Lower leg skin (tissue), 3 donors: ENCODE data around the gene SEPTIN12.

Experiments
- POLR2A ChIP-seq, 2 donors: fragments of 450-650 bp; IDR thresholded peaks; one replicate each; pipeline ENCODE4 v1.6.1; 2016 to 2017; ENCODE audit warnings: antibody characterized with exemption in 2 of 2, mild to moderate bottlenecking in 1 of 2, moderate library complexity in 1 of 2
- TF ChIP-seq, protein P1 (sequence below), 3 donors: fragments of 450-650 bp; IDR thresholded peaks; one replicate each; pipeline ENCODE4 v1.5.1; 2016; ENCODE audit warnings: antibody characterized with exemption in 3 of 3, mild to moderate bottlenecking in 3 of 3, moderate library complexity in 2 of 3

DNA sequence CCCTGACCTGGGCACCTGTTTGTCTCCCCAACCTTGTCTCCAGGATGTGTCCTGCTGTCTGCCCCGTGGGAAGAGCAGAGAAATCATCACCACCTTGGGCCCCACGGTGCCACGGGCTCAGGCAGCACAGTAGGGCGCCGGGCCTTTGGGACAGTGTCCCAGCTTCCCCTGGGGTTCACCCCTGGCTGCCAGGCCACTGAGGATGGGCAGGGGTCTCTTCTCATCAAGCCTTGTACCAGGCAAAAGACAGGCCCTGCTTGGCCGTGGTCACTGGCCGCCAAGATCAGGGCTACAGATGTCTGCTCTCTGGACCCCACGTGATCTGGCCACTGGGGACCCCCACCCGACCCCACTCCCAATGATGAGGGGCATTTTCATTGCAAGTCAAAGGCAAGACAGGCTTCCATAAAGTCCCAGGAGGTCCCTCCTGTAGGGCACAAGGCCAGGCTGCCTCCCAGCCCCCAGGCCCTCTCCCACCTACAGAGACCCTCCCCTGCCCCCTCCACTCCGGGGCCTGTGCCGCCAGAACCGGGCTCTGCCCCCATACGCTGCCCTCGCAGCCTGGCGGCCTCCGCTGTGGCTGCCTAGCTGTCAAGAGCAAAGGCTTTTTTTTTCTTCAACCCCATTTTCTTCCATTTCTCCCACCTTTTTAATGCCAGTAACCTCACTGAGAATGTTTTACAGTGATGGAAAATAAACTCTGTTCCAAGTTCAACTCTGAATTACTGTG lies 39.3 kb downstream of the SEPTIN12 start:
- TF ChIP-seq, protein P1, sequence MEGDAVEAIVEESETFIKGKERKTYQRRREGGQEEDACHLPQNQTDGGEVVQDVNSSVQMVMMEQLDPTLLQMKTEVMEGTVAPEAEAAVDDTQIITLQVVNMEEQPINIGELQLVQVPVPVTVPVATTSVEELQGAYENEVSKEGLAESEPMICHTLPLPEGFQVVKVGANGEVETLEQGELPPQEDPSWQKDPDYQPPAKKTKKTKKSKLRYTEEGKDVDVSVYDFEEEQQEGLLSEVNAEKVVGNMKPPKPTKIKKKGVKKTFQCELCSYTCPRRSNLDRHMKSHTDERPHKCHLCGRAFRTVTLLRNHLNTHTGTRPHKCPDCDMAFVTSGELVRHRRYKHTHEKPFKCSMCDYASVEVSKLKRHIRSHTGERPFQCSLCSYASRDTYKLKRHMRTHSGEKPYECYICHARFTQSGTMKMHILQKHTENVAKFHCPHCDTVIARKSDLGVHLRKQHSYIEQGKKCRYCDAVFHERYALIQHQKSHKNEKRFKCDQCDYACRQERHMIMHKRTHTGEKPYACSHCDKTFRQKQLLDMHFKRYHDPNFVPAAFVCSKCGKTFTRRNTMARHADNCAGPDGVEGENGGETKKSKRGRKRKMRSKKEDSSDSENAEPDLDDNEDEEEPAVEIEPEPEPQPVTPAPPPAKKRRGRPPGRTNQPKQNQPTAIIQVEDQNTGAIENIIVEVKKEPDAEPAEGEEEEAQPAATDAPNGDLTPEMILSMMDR (IDR thresholded peaks at IDR 0.05): no peak
- no peak for TF ChIP-seq POLR2A (IDR thresholded peaks at IDR 0.05)
